GM12873 (cell line): Measurements from ENCODE around the gene SLC29A1.

Source experiments
- CTCF ChIP-seq: IDR thresholded peaks from 2 replicates; pipeline ENCODE4 v1.5.1; 2012; ENCODE audit warnings: low read depth, mild to moderate bottlenecking, moderate library complexity, low read length, control low read depth; ENCODE audit not compliant: insufficient read depth; ENCODE audit errors: missing control alignments

The SLC29A1 gene

DNA sequence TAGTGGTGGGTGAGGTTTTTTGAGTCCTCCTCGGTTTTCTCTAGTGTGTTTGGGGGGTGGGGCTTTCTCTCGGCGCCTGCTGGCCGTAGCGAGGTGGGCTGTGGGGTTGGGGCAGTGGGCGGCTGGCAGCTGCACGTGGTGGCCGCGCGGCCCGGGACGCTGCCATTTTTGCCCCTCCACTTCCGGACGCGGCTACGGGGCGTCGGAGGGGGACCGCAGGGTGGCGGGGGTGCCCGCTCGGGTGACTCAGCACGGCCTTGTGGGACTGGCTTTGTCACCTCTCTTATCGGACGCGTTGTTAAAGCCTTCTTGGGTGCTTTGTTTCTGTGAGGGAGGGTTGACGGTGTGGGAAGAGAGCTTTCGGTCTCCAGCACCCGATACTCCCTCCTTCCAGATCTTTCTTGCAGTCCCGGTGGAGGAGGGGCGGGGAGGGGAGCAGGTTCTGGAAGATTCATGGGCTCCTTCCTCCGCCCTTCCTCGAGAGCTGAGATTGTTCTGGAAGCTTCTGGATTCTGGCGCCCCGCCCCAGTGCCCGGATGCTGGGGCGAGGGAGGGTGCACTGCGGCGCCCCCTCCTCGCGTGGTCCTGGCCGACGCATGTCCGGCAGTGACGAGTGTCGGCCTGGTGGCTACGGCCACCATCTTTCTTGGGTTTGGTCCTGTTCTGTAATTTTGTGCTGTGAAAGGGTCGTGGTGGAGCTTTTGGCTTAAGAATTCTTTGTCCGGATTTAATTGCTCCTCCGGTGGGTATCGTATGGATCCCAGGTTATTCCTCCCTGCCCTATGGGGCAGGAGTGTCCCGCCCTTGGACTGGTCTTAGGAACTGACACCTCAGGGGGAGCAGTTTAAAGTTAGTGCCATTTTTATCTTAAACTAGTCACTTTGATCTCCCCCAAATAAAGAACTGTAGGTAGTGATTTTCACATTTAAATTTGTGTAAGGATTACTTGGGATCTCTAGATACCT lies 24.2 kb downstream of the SLC29A1 start:
- TF ChIP-seq CTCF = no peak

GRCh38 chr6:44248579-44248978 lies 25.2 kb downstream of the SLC29A1 start:
- TF ChIP-seq CTCF = no peak

DNA sequence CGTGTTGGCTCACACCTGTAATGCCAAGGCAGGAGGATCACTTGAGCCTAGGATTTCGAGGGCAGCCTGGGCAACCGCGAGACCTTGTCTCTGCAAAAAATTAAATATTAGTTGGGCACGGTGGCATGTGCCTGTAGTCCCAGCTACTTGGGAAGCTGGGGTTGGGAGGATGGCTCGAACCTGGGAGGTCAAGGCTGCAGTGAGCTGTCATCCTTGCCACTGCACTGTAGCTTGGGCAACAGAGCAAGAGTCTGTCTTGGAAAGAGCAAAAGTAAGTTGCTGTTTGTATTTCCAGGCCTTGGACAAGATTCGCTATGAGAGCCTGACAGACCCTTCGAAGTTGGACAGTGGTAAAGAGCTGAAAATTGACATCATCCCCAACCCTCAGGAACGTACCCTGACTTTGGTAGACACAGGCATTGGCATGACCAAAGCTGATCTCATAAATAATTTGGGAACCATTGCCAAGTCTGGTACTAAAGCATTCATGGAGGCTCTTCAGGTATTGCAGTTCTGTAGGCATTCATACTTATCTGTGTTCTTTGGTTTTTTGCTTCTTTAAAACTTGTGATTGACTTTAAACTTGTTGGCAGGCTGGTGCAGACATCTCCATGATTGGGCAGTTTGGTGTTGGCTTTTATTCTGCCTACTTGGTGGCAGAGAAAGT lies 25.8 kb downstream of the SLC29A1 start:
- no peak for TF ChIP-seq CTCF

- TF ChIP-seq CTCF = no peak
These were observed 26.8 kb downstream of the SLC29A1 start for GRCh38 chr6:44250067-44250717.

DNA sequence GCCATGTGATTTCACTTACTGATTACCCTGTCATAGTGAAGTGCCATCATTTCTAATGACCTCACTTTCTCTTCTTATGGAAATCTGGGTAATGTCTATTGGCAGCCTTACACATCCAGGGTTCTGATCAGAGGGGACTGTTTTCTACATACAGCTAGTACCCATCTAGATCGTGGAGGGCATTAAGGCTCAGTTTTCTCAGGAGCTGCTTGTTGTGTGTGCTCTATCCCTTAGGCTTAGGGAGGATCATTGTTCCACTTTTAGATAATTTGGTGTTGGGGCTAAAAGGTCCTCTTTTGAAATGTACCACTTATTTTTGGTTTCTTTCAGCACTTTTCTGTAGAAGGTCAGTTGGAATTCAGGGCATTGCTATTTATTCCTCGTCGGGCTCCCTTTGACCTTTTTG lies 27.3 kb downstream of the SLC29A1 start:
- TF ChIP-seq CTCF = no peak

GRCh38 chr6:44251576-44252524 lies 28.5 kb downstream of the SLC29A1 start:
- TF ChIP-seq CTCF = no peak
